K562 (cell line): ENCODE results near the gene GON7.
"Not testable (repeated sequence)": the region's sequence is repeated elsewhere in the genome, so short reads cannot be mapped to it uniquely, and the experiment has no call there.

Source experiments
- ATF1 ChIP-seq, 2 experiments: fragments of 450-650 bp in 1 of 2; IDR thresholded peaks; 2 replicates each; pipeline ENCODE4 v1.6.1; 2016; ENCODE audit warnings: missing compliant biosample characterization in 1 of 2, missing genetic modification characterization in 1 of 2
- JUND ChIP-seq, 2 experiments: IDR thresholded peaks; 2 replicates in 1 of 2; 3 replicates in 1 of 2; pipeline ENCODE4 v1.6.1; 2011; ENCODE audit warnings: borderline replicate concordance in 2 of 2, low read depth in 2 of 2, low read length in 2 of 2, improper control_type of control experiment in 1 of 2, missing biosample characterization in 1 of 2, missing genetic modification characterization in 1 of 2, missing genetic modification reagents in 1 of 2
- MAZ ChIP-seq, 2 experiments: fragments of 450-650 bp in 1 of 2; sonication (generic) in 1 of 2; formaldehyde crosslinking; IDR thresholded peaks in 1 of 2; conservative IDR thresholded peaks in 1 of 2; 2 replicates each; pipeline versions ENCODE4 v1.4.0 to v1.5.0; 2020; ENCODE audit warnings: mild to moderate bottlenecking in 1 of 2, missing genetic modification reagents in 1 of 2
- NR1H2 ChIP-seq: sonication (generic); formaldehyde crosslinking; IDR thresholded peaks from 2 replicates; pipeline ENCODE4 v1.4.0; 2020; ENCODE audit warnings: mild to moderate bottlenecking, missing genetic modification reagents
- PHF8 ChIP-seq: fragments of 200-600 bp; sonication (generic); IDR thresholded peaks from 2 replicates; pipeline ENCODE4 v1.6.1; 2012; ENCODE audit warnings: mixed run types, mild to moderate bottlenecking, inconsistent platforms, low read length, moderate library complexity, borderline replicate concordance
- ZNF449 ChIP-seq: fragments of 250-450 bp; sonication (Bioruptor Pico); IDR thresholded peaks from 2 replicates; pipeline ENCODE4 v1.8.0; 2022; ENCODE audit warnings: moderate library complexity, mild to moderate bottlenecking, inconsistent platforms
- ZNF639 ChIP-seq, 2 experiments: fragments of 200-800 bp in 1 of 2; sonication (Bioruptor generic) in 1 of 2; sonication (generic) in 1 of 2; formaldehyde crosslinking in 1 of 2; IDR thresholded peaks in 1 of 2; conservative IDR thresholded peaks in 1 of 2; 2 replicates each; pipeline versions ENCODE4 v1.5.0 to v1.6.1; 2016 to 2020; ENCODE audit warnings: missing compliant biosample characterization in 1 of 2, missing genetic modification characterization in 1 of 2, missing genetic modification reagents in 1 of 2
- TF ChIP-seq, protein P1 (sequence below), 3 experiments: IDR thresholded peaks in 2 of 3; conservative IDR thresholded peaks in 1 of 3; 2 replicates each; pipeline ENCODE4 v1.5.1; 2011 to 2012; ENCODE audit warnings: low read length in 3 of 3, mild to moderate bottlenecking in 3 of 3, control low read depth in 2 of 3, improper control_type of control experiment in 1 of 3, inconsistent platforms in 1 of 3, low read depth in 1 of 3, mixed read lengths in 1 of 3, moderate library complexity in 1 of 3; ENCODE audit not compliant: insufficient read depth in 2 of 3

GRCh38 chr14:93158349-93158748 lies 48.5 kb downstream of the GON7 start:
- not testable (repeated sequence) for TF ChIP-seq ZNF639 (CRISPR knock-in tag; conservative IDR thresholded peaks at IDR 0.05 in 1 of 2, IDR thresholded peaks at IDR 0.05 in 1 of 2); JUND (IDR thresholded peaks at IDR 0.05; ENCODE audit: borderline replicate concordance, low read depth, low read length); JUND (tag; IDR thresholded peaks at IDR 0.05; ENCODE audit: borderline replicate concordance, low read depth, low read length); ZNF449 (CRISPR knock-in tag); NR1H2; ATF1 (CRISPR knock-in tag; IDR thresholded peaks at IDR 0.05); ATF1 (tag; IDR thresholded peaks at IDR 0.05); MAZ (CRISPR knock-in tag; conservative IDR thresholded peaks at IDR 0.05 in 1 of 2, IDR thresholded peaks at IDR 0.05 in 1 of 2); PHF8
- TF ChIP-seq, protein P1, sequence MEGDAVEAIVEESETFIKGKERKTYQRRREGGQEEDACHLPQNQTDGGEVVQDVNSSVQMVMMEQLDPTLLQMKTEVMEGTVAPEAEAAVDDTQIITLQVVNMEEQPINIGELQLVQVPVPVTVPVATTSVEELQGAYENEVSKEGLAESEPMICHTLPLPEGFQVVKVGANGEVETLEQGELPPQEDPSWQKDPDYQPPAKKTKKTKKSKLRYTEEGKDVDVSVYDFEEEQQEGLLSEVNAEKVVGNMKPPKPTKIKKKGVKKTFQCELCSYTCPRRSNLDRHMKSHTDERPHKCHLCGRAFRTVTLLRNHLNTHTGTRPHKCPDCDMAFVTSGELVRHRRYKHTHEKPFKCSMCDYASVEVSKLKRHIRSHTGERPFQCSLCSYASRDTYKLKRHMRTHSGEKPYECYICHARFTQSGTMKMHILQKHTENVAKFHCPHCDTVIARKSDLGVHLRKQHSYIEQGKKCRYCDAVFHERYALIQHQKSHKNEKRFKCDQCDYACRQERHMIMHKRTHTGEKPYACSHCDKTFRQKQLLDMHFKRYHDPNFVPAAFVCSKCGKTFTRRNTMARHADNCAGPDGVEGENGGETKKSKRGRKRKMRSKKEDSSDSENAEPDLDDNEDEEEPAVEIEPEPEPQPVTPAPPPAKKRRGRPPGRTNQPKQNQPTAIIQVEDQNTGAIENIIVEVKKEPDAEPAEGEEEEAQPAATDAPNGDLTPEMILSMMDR (IDR thresholded peaks at IDR 0.05 in 2 of 3, conservative IDR thresholded peaks at IDR 0.05 in 1 of 3; ENCODE audit: insufficient read depth in 2 of 3, low read depth in 1 of 3, low read length in 3 of 3), result not testable (repeated sequence)
